HG03432 (cell line): ENCODE results near the gene COL9A3.
A peak's percentile ranks its signal among the peaks of the same experiment; 100 is the strongest.

ENCODE experiments used
- ATAC-seq: cut with Tn5 transposase; IDR thresholded peaks from one replicate; pipeline ENCODE4 v1.9.1; 2021; ENCODE audit warnings: mild to moderate bottlenecking, moderate library complexity; ENCODE audit not compliant: unreplicated experiment

COL9A3 gene

GRCh38 chr20:62796699-62797491 lies 20.0 kb upstream of the COL9A3 start:
- no peak for ATAC-seq

GRCh38 chr20:62797671-62798532 lies 18.9 kb upstream of the COL9A3 start:
- ATAC-seq = no peak

- no peak for ATAC-seq
These were observed 17.8 kb upstream of the COL9A3 start for GRCh38 chr20:62799036-62799435.

GRCh38 chr20:62799459-62799858 lies 17.4 kb upstream of the COL9A3 start:
- ATAC-seq = no peak

GRCh38 chr20:62799873-62800272 lies 17.0 kb upstream of the COL9A3 start:
- no peak for ATAC-seq

GRCh38 chr20:62800314-62801259 lies 16.3 kb upstream of the COL9A3 start:
- no peak for ATAC-seq

- no peak for ATAC-seq
These were observed 15.4 kb upstream of the COL9A3 start for GRCh38 chr20:62801284-62802010.

GRCh38 chr20:62802026-62802712 lies 14.7 kb upstream of the COL9A3 start:
- ATAC-seq = no peak

GRCh38 chr20:62804021-62804626 lies 12.7 kb upstream of the COL9A3 start:
- ATAC-seq = peak; percentile 20

GRCh38 chr20:62804627-62805154 lies 12.2 kb upstream of the COL9A3 start, which contains the start of gene OGFR:
Gene OGFR (plus strand): TSS chr20:62804835. CDS start chr20:62804860, 25 bp downstream.
- ATAC-seq = peak; percentile 60

GRCh38 chr20:62805155-62805710 lies 11.6 kb upstream of the COL9A3 start:
- ATAC-seq = peak; percentile 34

- peak; percentile 4 for ATAC-seq
These were observed 11.0 kb upstream of the COL9A3 start for GRCh38 chr20:62805711-62806382.

- no peak for ATAC-seq
These were observed 10.3 kb upstream of the COL9A3 start for GRCh38 chr20:62806383-62807050.

- no peak for ATAC-seq
These were observed 9.2 kb upstream of the COL9A3 start for GRCh38 chr20:62807444-62808210.

GRCh38 chr20:62808211-62808865 lies 8.5 kb upstream of the COL9A3 start:
- ATAC-seq = no peak
